ENCODE measurements around the gene STAT6. TPM values are rescaled to one million over a fixed set of nuclear protein-coding genes. Genes with fewer than 3 reads are reported as not detected.
A peak's percentile ranks its signal among the peaks of the same experiment; 100 is the strongest.

Gene STAT6
- total and polyA plus RNA-seq, 2 of the 8 experiments (the other 6 are each of a cell fraction or from before 2014, with no cell fraction given): 32.9 to 38.7 TPM

DNA sequence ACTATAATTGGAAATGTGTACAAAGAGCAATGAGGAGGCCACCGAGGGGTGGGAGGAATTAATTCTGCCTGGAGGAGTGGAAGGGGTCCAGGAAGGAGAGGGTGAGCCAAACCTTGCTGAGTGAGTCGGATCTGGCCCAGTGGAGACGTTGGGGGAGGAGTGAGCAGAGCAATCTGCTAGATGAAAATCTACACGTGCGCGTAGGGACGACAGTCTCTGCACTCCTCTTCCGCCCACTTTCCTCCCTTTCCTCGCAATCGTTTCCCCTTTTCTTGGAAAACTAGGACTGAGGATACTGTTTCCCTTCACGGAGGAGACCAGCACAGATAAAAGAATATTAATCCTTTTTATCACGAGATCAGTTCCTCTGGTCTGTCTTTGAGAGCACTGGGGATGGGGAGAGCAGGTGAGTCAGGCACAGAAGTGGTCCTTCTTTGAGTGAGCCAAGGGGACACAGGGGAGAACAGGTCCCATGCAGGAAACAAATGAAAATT is 25.1 kb downstream of the STAT6 start:
- TF ChIP-seq TAF1 (IDR thresholded peaks at IDR 0.05; ENCODE audit: low read depth, low read length): peak; percentile 13; the same call in 1 of the 2 replicates
- peak; percentile 73 for TF ChIP-seq POLR2AphosphoS5 (IDR thresholded peaks at IDR 0.05; ENCODE audit: low read depth, low read length)
- TF ChIP-seq, protein P1, sequence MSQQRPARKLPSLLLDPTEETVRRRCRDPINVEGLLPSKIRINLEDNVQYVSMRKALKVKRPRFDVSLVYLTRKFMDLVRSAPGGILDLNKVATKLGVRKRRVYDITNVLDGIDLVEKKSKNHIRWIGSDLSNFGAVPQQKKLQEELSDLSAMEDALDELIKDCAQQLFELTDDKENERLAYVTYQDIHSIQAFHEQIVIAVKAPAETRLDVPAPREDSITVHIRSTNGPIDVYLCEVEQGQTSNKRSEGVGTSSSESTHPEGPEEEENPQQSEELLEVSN (IDR thresholded peaks at IDR 0.05): peak; percentile 70
- TF ChIP-seq, protein P2, sequence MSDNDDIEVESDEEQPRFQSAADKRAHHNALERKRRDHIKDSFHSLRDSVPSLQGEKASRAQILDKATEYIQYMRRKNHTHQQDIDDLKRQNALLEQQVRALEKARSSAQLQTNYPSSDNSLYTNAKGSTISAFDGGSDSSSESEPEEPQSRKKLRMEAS (IDR thresholded peaks at IDR 0.05): peak; percentile 95
- TF ChIP-seq SP4 (IDR thresholded peaks at IDR 0.05; ENCODE audit: low read length): 0 out of 2 replicates have a peak, but pooled peaks have one; percentile 34
- TF ChIP-seq, protein P3, sequence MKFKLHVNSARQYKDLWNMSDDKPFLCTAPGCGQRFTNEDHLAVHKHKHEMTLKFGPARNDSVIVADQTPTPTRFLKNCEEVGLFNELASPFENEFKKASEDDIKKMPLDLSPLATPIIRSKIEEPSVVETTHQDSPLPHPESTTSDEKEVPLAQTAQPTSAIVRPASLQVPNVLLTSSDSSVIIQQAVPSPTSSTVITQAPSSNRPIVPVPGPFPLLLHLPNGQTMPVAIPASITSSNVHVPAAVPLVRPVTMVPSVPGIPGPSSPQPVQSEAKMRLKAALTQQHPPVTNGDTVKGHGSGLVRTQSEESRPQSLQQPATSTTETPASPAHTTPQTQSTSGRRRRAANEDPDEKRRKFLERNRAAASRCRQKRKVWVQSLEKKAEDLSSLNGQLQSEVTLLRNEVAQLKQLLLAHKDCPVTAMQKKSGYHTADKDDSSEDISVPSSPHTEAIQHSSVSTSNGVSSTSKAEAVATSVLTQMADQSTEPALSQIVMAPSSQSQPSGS (IDR thresholded peaks at IDR 0.05; ENCODE audit: low read length): no peak
- 0 out of 2 replicates have a peak, but pooled peaks have one; percentile 44 for TF ChIP-seq RBBP5 (IDR thresholded peaks at IDR 0.05; ENCODE audit: borderline replicate concordance, low read depth, low read length)
- no peak for TF ChIP-seq CEBPB (IDR thresholded peaks at IDR 0.05; ENCODE audit: low read depth, low read length)
- TF ChIP-seq POLR2A (IDR thresholded peaks at IDR 0.05; ENCODE audit: control extremely low read depth in 1 of 2, low read depth in 2 of 2, low read length in 2 of 2): peak in 1 of 2 experiments; percentile 43; a peak in 1 of 3 replicates
- peaks cover 0 to 7% of the 10 kb centered on the region in 2 experiments for H4K20me1 ChIP-seq (replicated peaks in 1 of 2; ENCODE audit: control insufficient read depth in 1 of 2, insufficient read depth in 2 of 2, low read length in 2 of 2)
- no peaks in the 10 kb centered on the region for H3K27me3 ChIP-seq (replicated peaks in 1 of 4; ENCODE audit: control insufficient read depth in 3 of 4, extremely low read depth in 1 of 4, insufficient read depth in 3 of 4, low read length in 3 of 4)
- no peak overlapping the region for H3K14ac ChIP-seq (ENCODE audit: insufficient read length)
- peak overlapping the region; percentile 97 for H2BK12ac ChIP-seq (ENCODE audit: low read depth, low read length)
- H2AFZ ChIP-seq (ENCODE audit: low read length): peak overlapping the region; percentile 88
- 19% methylated on average over 11 of the region's 12 CpGs; no CpG with 5 or more reads in 1 of the 2 experiments for WGBS, 2 experiments (ENCODE audit: extremely low coverage in 1 of 2, insufficient coverage in 1 of 2, insufficient read length in 1 of 2, insufficient replicate concordance in 2 of 2, low coverage in 1 of 2, low lambda C conversion rate in 2 of 2, missing lambda C conversion rate in 1 of 2)
- peaks cover 25% of the 10 kb centered on the region for H3K23me2 ChIP-seq (ENCODE audit: low read depth, low read length)
- H3K9ac ChIP-seq (replicated peaks in 1 of 4; ENCODE audit: extremely low read depth in 1 of 4, low read depth in 3 of 4, low read length in 3 of 4): peak overlapping the region in 3 of 4 experiments; percentile 9 to 80 (median 47); a peak in 4 of 7 replicates
- H3K27ac ChIP-seq (ENCODE audit: low read depth, low read length): peak overlapping the region; percentile 57; the same call in 1 of the 2 replicates
- peak overlapping the region; percentile 81 to 89 for H3K4me2 ChIP-seq (ENCODE audit: insufficient read depth in 1 of 2, low read depth in 2 of 2, low read length in 2 of 2)
- peak overlapping the region; percentile 57 to 79 (median 72) for H3K4me3 ChIP-seq (ENCODE audit: extremely low read depth in 1 of 4, insufficient read depth in 2 of 4, low read depth in 3 of 4, low read length in 4 of 4)
- H3K79me1 ChIP-seq (ENCODE audit: low read depth, low read length): peaks cover 4% of the 10 kb centered on the region; the same call in 1 of the 2 replicates
- peak overlapping the region; percentile 16 for H2BK120ac ChIP-seq (replicated peaks; ENCODE audit: low read depth, low read length)
- H3K36me3 ChIP-seq (ENCODE audit: control insufficient read depth in 2 of 4, insufficient read depth in 4 of 4, low read length in 3 of 4): 0 out of 8 replicates have a peak, but pooled peaks cover 0 to under 1% (median 0%) of the 10 kb centered on the region in 4 experiments
- H3K79me2 ChIP-seq (ENCODE audit: control insufficient read depth in 1 of 2, insufficient read depth in 2 of 2, low read length in 2 of 2): peaks cover 0 to 15% of the 10 kb centered on the region in 2 experiments; a peak in 1 of 4 replicates
- no peak for DNase-seq (ENCODE audit: low read depth in 1 of 2, low spot score in 2 of 2)
- peak overlapping the region; percentile 24 for H3K4ac ChIP-seq (replicated peaks; ENCODE audit: insufficient read length, low read depth, low read length)
- peak overlapping the region; percentile 64; the same call in 1 of the 2 replicates for H2BK20ac ChIP-seq (ENCODE audit: low read length)
- no peak for FAIRE-seq
- H2AK5ac ChIP-seq (ENCODE audit: low read depth, low read length): 0 out of 2 replicates have a peak overlapping the region, but pooled peaks have one; percentile 83
- no peak overlapping the region for H3K23ac ChIP-seq (ENCODE audit: insufficient read length)
- H4K8ac ChIP-seq (ENCODE audit: extremely low read depth, insufficient read depth, low read length): peak overlapping the region; percentile 4; the same call in 1 of the 2 replicates
- peak overlapping the region; percentile 32; the same call in 1 of the 2 replicates for H2BK15ac ChIP-seq (ENCODE audit: low read length)
- ChIA-PET CTCF (ENCODE audit: partially characterized antibody) (interaction anchor here (1.4 to 14.0 kb wide), 4 partner anchors 14 to 38 kb away, joined by 3 to 325 read pairs (median 106); partner anchors contain the start of gene STAT6), POLR2A (ENCODE audit: partially characterized antibody) (interaction anchor here (0.8 to 16.5 kb wide), 10 partner anchors 7 to 128 kb away, joined by 3 to 352 read pairs (median 6); partner anchors contain the start of genes LRP1, NEMP1 and STAT6)
- peaks cover 0 to 16% (median 9%) of the 10 kb centered on the region in 4 experiments; a peak in 5 of 7 replicates for H3K4me1 ChIP-seq (replicated peaks in 1 of 4; ENCODE audit: control insufficient read depth in 3 of 4, insufficient read depth in 4 of 4, low read length in 3 of 4)
- H3K18ac ChIP-seq (ENCODE audit: extremely low read depth, low read length): peak overlapping the region; percentile 34
- peak overlapping the region; percentile 84 for H4K91ac ChIP-seq (replicated peaks; ENCODE audit: insufficient read length, low read length)
- H4K5ac ChIP-seq (ENCODE audit: insufficient read length, low read depth, low read length): peak overlapping the region; percentile 25
- peak overlapping the region; percentile 38 for H3K56ac ChIP-seq (replicated peaks; ENCODE audit: insufficient read length, low read depth, low read length)
- H3K9me3 ChIP-seq (ENCODE audit: insufficient read depth in 2 of 2, low read depth in 1 of 2, low read length in 1 of 2): no peaks in the 10 kb centered on the region
- peak overlapping the region; percentile 87; the same call in 1 of the 2 replicates for H2BK5ac ChIP-seq (ENCODE audit: low read depth, low read length)

Data from H1 (cell line).